Large intestine (tissue), 3 donors: ENCODE measurements around the gene RADIL. TPM values are rescaled to one million over a fixed set of nuclear protein-coding genes. Genes with fewer than 3 reads are reported as not detected.

ENCODE experiments used
- DNase-seq, 2 donors: peaks; one replicate each; pipeline versions ENCODE4 v3.0.0 to v3.0.0-alpha.2; 2013
- H3K27ac ChIP-seq: one replicate; pipeline ENCODE4 v1.5.1; 2013; ENCODE audit warnings: low read length
- H3K27me3 ChIP-seq: 2 replicates; pipeline ENCODE4 v1.6.1; 2013; ENCODE audit warnings: low read length; ENCODE audit not compliant: control insufficient read depth, insufficient read depth
- H3K36me3 ChIP-seq: 2 replicates; pipeline ENCODE4 v1.6.1; 2013; ENCODE audit warnings: low read length; ENCODE audit not compliant: control insufficient read depth, insufficient read depth
- H3K4me1 ChIP-seq: one replicate; pipeline ENCODE4 v1.6.1; 2013; ENCODE audit warnings: low read length; ENCODE audit not compliant: control insufficient read depth, insufficient read depth
- H3K4me3 ChIP-seq: one replicate; pipeline ENCODE4 v1.5.1; 2013; ENCODE audit warnings: low read length
- H3K9me3 ChIP-seq: one replicate; pipeline ENCODE4 v1.6.1; 2013; ENCODE audit warnings: mild to moderate bottlenecking, low read depth, low read length, moderate library complexity; ENCODE audit not compliant: control insufficient read depth
- WGBS: methylation state at CpG from one replicate; pipeline ENCODE4 v1.1.5; 2013; ENCODE audit warnings: low lambda C conversion rate; ENCODE audit not compliant: insufficient coverage; 5-methylcytosine and 5-hydroxymethylcytosine counted together
- polyA plus RNA-seq: library from polyadenylated mRNA; unstranded; fragments of 120-200 nt; gene quantifications from one replicate; pipeline ENCODE4 v1.2.1, GENCODE V29; 2013

Gene RADIL
- polyA plus RNA-seq, 1 donor = 2.1 TPM

DNA sequence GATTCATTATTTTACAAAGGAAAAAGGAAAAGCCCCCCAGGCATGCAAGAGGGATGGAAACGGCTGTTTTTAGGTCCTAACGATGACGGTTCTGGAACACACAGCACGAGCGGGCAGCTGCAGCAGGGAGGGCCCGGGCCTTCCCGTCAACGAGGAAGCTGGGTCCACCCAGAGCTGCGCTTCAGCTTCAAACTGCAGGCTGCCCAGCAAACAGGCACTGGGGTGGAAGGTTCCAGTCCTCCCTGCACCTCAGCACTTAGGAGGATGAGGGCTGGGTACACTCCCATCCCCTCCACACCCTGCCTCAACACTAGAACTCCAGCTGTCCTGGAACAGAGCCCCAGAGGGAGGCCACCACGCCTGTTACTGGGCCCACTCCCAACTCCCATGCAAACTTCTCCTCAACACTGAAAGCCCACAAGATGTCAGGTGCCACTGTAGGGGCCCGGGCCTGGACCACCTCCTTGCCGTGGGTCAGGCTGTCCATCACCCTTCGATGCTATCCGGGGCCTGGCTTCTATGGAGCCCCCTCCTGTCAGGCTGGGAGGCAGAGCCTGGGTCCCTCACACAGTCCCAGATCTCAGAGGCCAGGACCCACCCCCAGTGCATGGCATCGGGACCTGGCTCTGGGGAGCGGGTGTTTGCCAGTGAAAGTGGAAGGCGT lies 54.7 kb downstream of the RADIL start:
- H3K27me3 ChIP-seq = no peaks in the 10 kb centered on the region
- H3K9me3 ChIP-seq = peaks cover 3% of the 10 kb centered on the region
- H3K27ac ChIP-seq = no peak overlapping the region
- H3K4me3 ChIP-seq = no peak overlapping the region
- H3K4me1 ChIP-seq = no peaks in the 10 kb centered on the region
- H3K36me3 ChIP-seq = no peaks in the 10 kb centered on the region
- DNase-seq = no peak
- WGBS = no CpG with 5 or more reads among the region's 17 CpGs

GRCh38 chr7:4825081-4825480 lies 58.4 kb downstream of the RADIL start:
- Histone ChIP-seq H3K9me3 (peaks cover 3% of the 10 kb centered on the region), H3K27me3 (no peaks in the 10 kb centered on the region), H3K4me3 (no peak overlapping the region), H3K36me3 (no peaks in the 10 kb centered on the region), H3K27ac (no peak overlapping the region), H3K4me1 (no peaks in the 10 kb centered on the region)
- no peak for DNase-seq
- no CpG with 5 or more reads among the region's 15 CpGs for WGBS

GRCh38 chr7:4824120-4824775 lies 59.3 kb downstream of the RADIL start:
- no peaks in the 10 kb centered on the region for H3K36me3 ChIP-seq
- H3K4me3 ChIP-seq = no peak overlapping the region
- no CpG with 5 or more reads among the region's 20 CpGs for WGBS
- no peaks in the 10 kb centered on the region for H3K27me3 ChIP-seq
- H3K4me1 ChIP-seq = no peaks in the 10 kb centered on the region
- peaks cover 2% of the 10 kb centered on the region for H3K9me3 ChIP-seq
- no peak overlapping the region for H3K27ac ChIP-seq
- no peak for DNase-seq

- H3K4me3 ChIP-seq = no peak overlapping the region
- H3K9me3 ChIP-seq = no peaks in the 10 kb centered on the region
- no peaks in the 10 kb centered on the region for H3K4me1 ChIP-seq
- H3K27ac ChIP-seq = no peak overlapping the region
- H3K36me3 ChIP-seq = no peaks in the 10 kb centered on the region
- no CpG with 5 or more reads among the region's 14 CpGs for WGBS
- DNase-seq = no peak
- H3K27me3 ChIP-seq = no peaks in the 10 kb centered on the region
These were observed 59.9 kb downstream of the RADIL start for GRCh38 chr7:4823441-4824119.

- Histone ChIP-seq H3K27ac (no peak overlapping the region), H3K9me3 (no peaks in the 10 kb centered on the region), H3K4me3 (no peak overlapping the region), H3K4me1 (no peaks in the 10 kb centered on the region), H3K36me3 (no peaks in the 10 kb centered on the region), H3K27me3 (no peaks in the 10 kb centered on the region)
- no peak for DNase-seq
- WGBS = 100% methylated on average over 1 of the region's 9 CpGs
These were observed 60.8 kb downstream of the RADIL start for GRCh38 chr7:4822677-4823076.

DNA sequence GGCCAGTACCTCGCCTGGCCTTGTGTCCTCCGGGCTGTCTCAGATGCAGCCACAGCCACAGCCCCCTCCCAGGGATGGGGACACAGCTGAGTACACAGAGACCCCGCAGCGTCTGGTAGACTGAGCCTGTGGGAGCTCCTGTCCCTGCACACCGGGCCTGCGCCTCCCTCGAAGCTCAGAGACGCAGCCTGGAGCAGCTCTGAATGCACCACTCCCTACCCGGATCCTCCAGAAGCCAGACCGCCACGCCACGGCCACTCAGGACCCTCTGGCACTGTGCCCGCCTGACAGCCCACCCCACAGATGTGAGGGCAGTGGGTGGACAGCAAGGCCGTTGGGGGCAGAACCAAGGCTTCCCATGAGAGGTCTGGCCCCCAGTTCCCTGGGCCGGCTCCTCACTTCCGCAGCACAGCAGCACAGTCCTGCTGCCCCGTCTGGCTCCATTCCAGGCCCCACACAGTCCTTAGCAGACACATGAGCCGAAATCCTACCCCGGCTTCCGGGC lies 62.5 kb downstream of the RADIL start:
- no peak overlapping the region for H3K4me3 ChIP-seq
- H3K9me3 ChIP-seq = no peaks in the 10 kb centered on the region
- DNase-seq = no peak
- 90% methylated on average over 2 of the region's 20 CpGs for whole genome bisulfite sequencing
- no peaks in the 10 kb centered on the region for H3K36me3 ChIP-seq
- H3K27ac ChIP-seq = no peak overlapping the region
- H3K4me1 ChIP-seq = no peaks in the 10 kb centered on the region
- no peaks in the 10 kb centered on the region for H3K27me3 ChIP-seq

- Histone ChIP-seq H3K27me3 (no peaks in the 10 kb centered on the region), H3K9me3 (no peaks in the 10 kb centered on the region), H3K4me1 (no peaks in the 10 kb centered on the region), H3K36me3 (no peaks in the 10 kb centered on the region), H3K4me3 (no peak overlapping the region), H3K27ac (no peak overlapping the region)
- DNase-seq = no peak
- WGBS = no CpG with 5 or more reads among the region's 19 CpGs
These were observed 63.0 kb downstream of the RADIL start for GRCh38 chr7:4820405-4820966.

GRCh38 chr7:4819560-4820404 lies 63.7 kb downstream of the RADIL start:
- no CpG with 5 or more reads among the region's 39 CpGs for WGBS
- Histone ChIP-seq H3K4me3 (no peak overlapping the region), H3K4me1 (no peaks in the 10 kb centered on the region), H3K27me3 (no peaks in the 10 kb centered on the region), H3K9me3 (no peaks in the 10 kb centered on the region), H3K27ac (no peak overlapping the region), H3K36me3 (no peaks in the 10 kb centered on the region)
- no peak for DNase-seq

DNA sequence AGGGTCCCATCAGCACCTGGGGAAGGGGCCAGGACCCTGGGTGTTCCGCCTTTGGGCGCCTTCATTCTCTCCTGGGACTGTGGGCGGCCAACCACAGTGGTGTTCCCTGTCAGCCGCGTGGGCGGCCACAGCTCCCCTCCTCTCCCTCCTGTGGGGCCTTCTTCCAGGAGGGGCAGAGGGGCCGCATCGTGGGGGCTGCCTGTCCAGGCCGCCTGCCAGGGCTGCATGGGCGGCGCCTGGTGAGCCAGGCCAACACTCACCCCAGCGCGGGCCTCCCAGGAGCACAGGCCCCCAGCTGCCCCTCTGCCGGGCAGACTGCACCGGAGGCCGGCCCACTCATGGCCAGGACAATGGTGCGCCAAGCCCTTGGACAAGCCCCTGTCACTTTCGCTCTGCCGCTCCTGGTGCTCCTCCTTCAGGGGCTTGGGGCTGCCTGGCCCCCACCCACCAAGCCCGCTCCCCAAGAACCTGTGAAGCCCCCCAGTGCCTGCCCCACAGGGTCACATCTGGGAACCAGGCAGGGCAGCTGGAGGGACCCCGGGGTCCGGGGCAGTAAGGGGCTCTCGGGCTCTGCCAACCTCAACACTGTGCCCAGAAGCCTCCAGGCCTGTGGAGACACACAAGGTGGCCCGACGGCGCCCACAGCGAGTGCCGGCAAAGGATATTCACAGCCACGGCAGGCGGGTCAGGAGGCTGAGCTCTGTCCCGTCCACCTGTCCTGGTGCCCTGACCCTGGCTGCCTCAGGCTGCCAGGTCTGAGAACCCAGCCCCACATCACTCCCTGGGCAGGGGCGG lies 65.3 kb downstream of the RADIL start:
- Histone ChIP-seq H3K4me1 (no peaks in the 10 kb centered on the region), H3K36me3 (no peaks in the 10 kb centered on the region), H3K4me3 (no peak overlapping the region), H3K9me3 (no peaks in the 10 kb centered on the region), H3K27ac (no peak overlapping the region), H3K27me3 (no peaks in the 10 kb centered on the region)
- DNase-seq = no peak
- WGBS = no CpG with 5 or more reads among the region's 32 CpGs
